HCT116 (cell line): ENCODE measurements around the gene HOMER1. TPM values are rescaled to one million over a fixed set of nuclear protein-coding genes. Genes with fewer than 3 reads are reported as not detected.

Experiments
- ATAC-seq: fragments of 200-7000 bp; cut with Tn5 transposase; 2 replicates; pipeline ENCODE4 v1.9.1; 2020; ENCODE audit warnings: mild to moderate bottlenecking, moderate library complexity
- BruUV-seq: library from RNA; stranded (reverse); fragments of 400-500 nt; replicated peaks from 2 replicates; lab custom pipeline; 2021; lab: Mats Ljungman, UMichigan
- CTCF ChIA-PET: fragments of 300-600 bp; sonication (Branson Sonifier 250); formaldehyde crosslinking; loops from one replicate; lab custom pipeline; 2021; ENCODE audit warnings: antibody characterized with exemption; lab: Charles Lee
- POLR2A ChIA-PET: fragments of 300-600, 350-600 bp; sonication (Branson Sonifier 250); formaldehyde crosslinking; loops from one replicate; lab custom pipeline; 2021; ENCODE audit warnings: antibody characterized with exemption; lab: Charles Lee
- RAD21 ChIA-PET, 2 experiments: fragments of 300-600 bp; sonication (Branson Sonifier 250); formaldehyde crosslinking; loops; one replicate each; lab custom pipeline; 2023; ENCODE audit warnings: low total read pairs in 2 of 2; ENCODE audit not compliant: uncharacterized antibody in 2 of 2, unreplicated experiment in 2 of 2, low non-redundant PET in 1 of 2; lab: Charles Lee
- DNase-seq: peaks from one replicate; pipeline ENCODE4 v3.0.0-alpha.2; 2010; ENCODE audit warnings: low read depth, low spot score
- H2AFZ ChIP-seq: fragments of 200-600 bp; shearing (Covaris generic), sonication (generic); 2 replicates; pipeline ENCODE4 v1.6.1; 2017; ENCODE audit warnings: low read depth, mixed run types, mixed read lengths, antibody characterized with exemption, low read length; ENCODE audit not compliant: poor library complexity, severe bottlenecking
- H3K27ac ChIP-seq: 2 replicates; pipeline ENCODE4 v1.5.1; 2012; ENCODE audit warnings: low read depth, low read length
- H3K27me3 ChIP-seq: fragments of 200-600 bp; sonication (generic); 2 replicates; pipeline ENCODE4 v1.6.1; 2016; ENCODE audit warnings: mixed run types, low read length, mixed read lengths; ENCODE audit not compliant: insufficient read depth
- H3K36me3 ChIP-seq, 2 experiments: fragments of 200-500 bp in 1 of 2; fragments of 200-600 bp in 1 of 2; sonication (Bioruptor generic) in 1 of 2; sonication (generic) in 1 of 2; 2 replicates each; pipeline versions ENCODE4 v1.5.1 to v1.6.1; 2014 to 2016; ENCODE audit warnings: low read length in 2 of 2, inconsistent platforms in 1 of 2, mixed read lengths in 1 of 2, mixed run types in 1 of 2; ENCODE audit not compliant: insufficient read depth in 2 of 2, control insufficient read depth in 1 of 2
- H3K4me1 ChIP-seq, 2 experiments: fragments of 200-600 bp in 1 of 2; sonication (generic) in 1 of 2; 2 replicates each; pipeline versions ENCODE4 v1.5.1 to v1.6.1; 2012 to 2017; ENCODE audit warnings: low read length in 2 of 2, inconsistent platforms in 1 of 2, mild to moderate bottlenecking in 1 of 2, mixed read lengths in 1 of 2, mixed run types in 1 of 2, moderate library complexity in 1 of 2; ENCODE audit not compliant: insufficient read depth in 2 of 2, control insufficient read depth in 1 of 2
- H3K4me2 ChIP-seq: fragments of 200-600 bp; sonication (generic); 2 replicates; pipeline ENCODE4 v1.6.1; 2017; ENCODE audit warnings: mixed run types, low read length, mixed read lengths
- H3K4me3 ChIP-seq, 2 experiments: fragments of 200-600 bp in 1 of 2; sonication (generic) in 1 of 2; replicated peaks in 1 of 2; 2 replicates each; pipeline ENCODE4 v1.5.1; 2011 to 2016; ENCODE audit warnings: low read length in 2 of 2, control low read depth in 1 of 2, low read depth in 1 of 2, mild to moderate bottlenecking in 1 of 2, mixed read lengths in 1 of 2, mixed run types in 1 of 2
- H3K79me2 ChIP-seq: fragments of 200-600 bp; sonication (generic); 2 replicates; pipeline ENCODE4 v1.6.1; 2017; ENCODE audit warnings: mild to moderate bottlenecking, mixed run types, low read length, moderate library complexity, mixed read lengths; ENCODE audit not compliant: insufficient read depth
- H3K9ac ChIP-seq: fragments of 200-600 bp; sonication (generic); 2 replicates; pipeline ENCODE4 v1.6.1; 2016; ENCODE audit warnings: low read length, mixed read lengths
- H3K9me2 ChIP-seq: fragments of 200-600 bp; sonication (generic), shearing (Covaris generic); 2 replicates; pipeline ENCODE4 v1.6.1; 2017; ENCODE audit warnings: mixed run types, mild to moderate bottlenecking, moderate library complexity; ENCODE audit not compliant: insufficient read depth
- H3K9me3 ChIP-seq, 2 experiments: fragments of 200-500 bp in 1 of 2; fragments of 200-600 bp in 1 of 2; sonication (Bioruptor generic) in 1 of 2; sonication (generic) in 1 of 2; 2 replicates each; pipeline ENCODE4 v1.6.1; 2014 to 2017; ENCODE audit warnings: low read length in 2 of 2, mixed read lengths in 2 of 2, inconsistent platforms in 1 of 2, low read depth in 1 of 2, mild to moderate bottlenecking in 1 of 2, mixed run types in 1 of 2, moderate library complexity in 1 of 2; ENCODE audit not compliant: control insufficient read depth in 1 of 2, insufficient read depth in 1 of 2
- H4K20me1 ChIP-seq: fragments of 200-600 bp; sonication (generic), shearing (Covaris generic); 2 replicates; pipeline ENCODE4 v1.6.1; 2017; ENCODE audit warnings: mixed run types, mild to moderate bottlenecking, moderate library complexity; ENCODE audit not compliant: insufficient read depth
- ATF3 ChIP-seq: IDR thresholded peaks from 2 replicates; pipeline ENCODE4 v1.6.1; 2012
- CBX3 ChIP-seq: IDR thresholded peaks from 2 replicates; pipeline ENCODE4 v1.6.1; 2012; ENCODE audit warnings: low read depth
- CEBPB ChIP-seq: IDR thresholded peaks from 2 replicates; pipeline ENCODE4 v1.6.1; 2012; ENCODE audit warnings: low read depth
- EGR1 ChIP-seq: IDR thresholded peaks from 2 replicates; pipeline ENCODE4 v1.6.1; 2012; ENCODE audit warnings: low read depth
- ELF1 ChIP-seq: IDR thresholded peaks from 2 replicates; pipeline ENCODE4 v1.6.1; 2012; ENCODE audit warnings: low read depth, borderline replicate concordance
- EZH2phosphoT487 ChIP-seq: fragments of 200-600 bp; IDR thresholded peaks from 2 replicates; pipeline ENCODE4 v1.6.1; 2018; ENCODE audit warnings: antibody characterized with exemption, borderline replicate concordance
- FOSL1 ChIP-seq: IDR thresholded peaks from 2 replicates; pipeline ENCODE4 v1.6.1; 2012; ENCODE audit warnings: low read depth
- JUND ChIP-seq: IDR thresholded peaks from 2 replicates; pipeline ENCODE4 v1.6.1; 2012
- POLR2A ChIP-seq: IDR thresholded peaks from 2 replicates; pipeline ENCODE4 v1.7.0; 2011; ENCODE audit warnings: borderline replicate concordance; ENCODE audit not compliant: insufficient read depth, insufficient read length; ENCODE audit errors: extremely low read depth
- POLR2AphosphoS5 ChIP-seq: IDR thresholded peaks from 2 replicates; pipeline ENCODE4 v1.6.1; 2011; ENCODE audit warnings: mild to moderate bottlenecking, low read depth, low read length, moderate library complexity
- RAD21 ChIP-seq: IDR thresholded peaks from 2 replicates; pipeline ENCODE4 v1.6.1; 2012; ENCODE audit warnings: low read depth, mild to moderate bottlenecking
- SP1 ChIP-seq: IDR thresholded peaks from 2 replicates; pipeline ENCODE4 v1.6.1; 2012; ENCODE audit warnings: low read depth
- SRF ChIP-seq: IDR thresholded peaks from 2 replicates; pipeline ENCODE4 v1.6.1; 2012; ENCODE audit warnings: low read depth
- TCF7L2 ChIP-seq: IDR thresholded peaks from 2 replicates; pipeline ENCODE4 v1.7.0; 2011; ENCODE audit warnings: borderline replicate concordance, inconsistent platforms; ENCODE audit not compliant: insufficient read depth, insufficient read length; ENCODE audit errors: extremely low read depth
- YY1 ChIP-seq: IDR thresholded peaks from 2 replicates; pipeline ENCODE4 v1.6.1; 2011; ENCODE audit warnings: low read length, low read depth, moderate library complexity, mild to moderate bottlenecking; ENCODE audit not compliant: insufficient replicate concordance; ENCODE audit errors: extremely low read depth
- ZBTB33 ChIP-seq: IDR thresholded peaks from 2 replicates; pipeline ENCODE4 v1.6.1; 2011; ENCODE audit warnings: mild to moderate bottlenecking, low read length, moderate library complexity; ENCODE audit not compliant: insufficient replicate concordance; ENCODE audit errors: extremely low read depth
- ZNF274 ChIP-seq: fragments of 200-500 bp; sonication (Bioruptor generic); IDR thresholded peaks from 2 replicates; pipeline ENCODE4 v1.6.1; 2014; ENCODE audit warnings: mild to moderate bottlenecking, low read depth, low read length, inconsistent platforms
- intact Hi-C: fragments of 100-400 bp; cut with micrococcal nuclease; formaldehyde crosslinking; loops from 2 replicates; pipeline ENCODE4 v1.10.0; 2022
- total RNA-seq: library from RNA; stranded (reverse); gene quantifications from one replicate; pipeline ENCODE4 v1.2.1, GENCODE V29; 2021; ENCODE audit not compliant: unreplicated experiment
- TF ChIP-seq, protein P1 (sequence below): IDR thresholded peaks from 2 replicates; pipeline ENCODE4 v1.6.1; 2012
- TF ChIP-seq, protein P2 (sequence below): IDR thresholded peaks from 2 replicates; pipeline ENCODE4 v1.6.1; 2012; ENCODE audit warnings: low read depth
- TF ChIP-seq, protein P3 (sequence below), 3 experiments: fragments of 200-600 bp in 1 of 3; sonication (generic) in 1 of 3; IDR thresholded peaks in 2 of 3; conservative IDR thresholded peaks in 1 of 3; 2 replicates each; pipeline ENCODE4 v1.5.1; 2012 to 2017; ENCODE audit warnings: low read depth in 2 of 3, low read length in 2 of 3, antibody characterized with exemption in 1 of 3, borderline replicate concordance in 1 of 3, control low read depth in 1 of 3, mild to moderate bottlenecking in 1 of 3, mixed read lengths in 1 of 3, mixed run types in 1 of 3, moderate library complexity in 1 of 3; ENCODE audit not compliant: insufficient read depth in 1 of 3

Gene HOMER1
- total RNA-seq, 1 experiment from 2014 or later: 21.4 TPM

- intact Hi-C loops: loop anchor here (10.0 kb wide), 1 partner anchor 59 kb away; no protein-coding TSS in a partner anchor
Measured at GRCh38 chr5:79513308-79513703, 628 bp downstream of the HOMER1 start.

More at GRCh38 chr5:79513308-79513703, 628 bp downstream of the HOMER1 start:
- peak overlapping the region; percentile 69 for H3K9ac ChIP-seq
- TF ChIP-seq, protein P1, sequence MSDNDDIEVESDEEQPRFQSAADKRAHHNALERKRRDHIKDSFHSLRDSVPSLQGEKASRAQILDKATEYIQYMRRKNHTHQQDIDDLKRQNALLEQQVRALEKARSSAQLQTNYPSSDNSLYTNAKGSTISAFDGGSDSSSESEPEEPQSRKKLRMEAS: no peak
- TF ChIP-seq ATF3: no peak
- no peak for TF ChIP-seq YY1
- TF ChIP-seq SP1: no peak
- no peak for TF ChIP-seq ELF1
- no peak for TF ChIP-seq POLR2AphosphoS5
- TF ChIP-seq, protein P2, sequence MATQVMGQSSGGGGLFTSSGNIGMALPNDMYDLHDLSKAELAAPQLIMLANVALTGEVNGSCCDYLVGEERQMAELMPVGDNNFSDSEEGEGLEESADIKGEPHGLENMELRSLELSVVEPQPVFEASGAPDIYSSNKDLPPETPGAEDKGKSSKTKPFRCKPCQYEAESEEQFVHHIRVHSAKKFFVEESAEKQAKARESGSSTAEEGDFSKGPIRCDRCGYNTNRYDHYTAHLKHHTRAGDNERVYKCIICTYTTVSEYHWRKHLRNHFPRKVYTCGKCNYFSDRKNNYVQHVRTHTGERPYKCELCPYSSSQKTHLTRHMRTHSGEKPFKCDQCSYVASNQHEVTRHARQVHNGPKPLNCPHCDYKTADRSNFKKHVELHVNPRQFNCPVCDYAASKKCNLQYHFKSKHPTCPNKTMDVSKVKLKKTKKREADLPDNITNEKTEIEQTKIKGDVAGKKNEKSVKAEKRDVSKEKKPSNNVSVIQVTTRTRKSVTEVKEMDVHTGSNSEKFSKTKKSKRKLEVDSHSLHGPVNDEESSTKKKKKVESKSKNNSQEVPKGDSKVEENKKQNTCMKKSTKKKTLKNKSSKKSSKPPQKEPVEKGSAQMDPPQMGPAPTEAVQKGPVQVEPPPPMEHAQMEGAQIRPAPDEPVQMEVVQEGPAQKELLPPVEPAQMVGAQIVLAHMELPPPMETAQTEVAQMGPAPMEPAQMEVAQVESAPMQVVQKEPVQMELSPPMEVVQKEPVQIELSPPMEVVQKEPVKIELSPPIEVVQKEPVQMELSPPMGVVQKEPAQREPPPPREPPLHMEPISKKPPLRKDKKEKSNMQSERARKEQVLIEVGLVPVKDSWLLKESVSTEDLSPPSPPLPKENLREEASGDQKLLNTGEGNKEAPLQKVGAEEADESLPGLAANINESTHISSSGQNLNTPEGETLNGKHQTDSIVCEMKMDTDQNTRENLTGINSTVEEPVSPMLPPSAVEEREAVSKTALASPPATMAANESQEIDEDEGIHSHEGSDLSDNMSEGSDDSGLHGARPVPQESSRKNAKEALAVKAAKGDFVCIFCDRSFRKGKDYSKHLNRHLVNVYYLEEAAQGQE: no peak
- TF ChIP-seq EZH2phosphoT487: no peak
- TF ChIP-seq ZBTB33: no peak
- TF ChIP-seq EGR1: no peak
- TF ChIP-seq, protein P3, sequence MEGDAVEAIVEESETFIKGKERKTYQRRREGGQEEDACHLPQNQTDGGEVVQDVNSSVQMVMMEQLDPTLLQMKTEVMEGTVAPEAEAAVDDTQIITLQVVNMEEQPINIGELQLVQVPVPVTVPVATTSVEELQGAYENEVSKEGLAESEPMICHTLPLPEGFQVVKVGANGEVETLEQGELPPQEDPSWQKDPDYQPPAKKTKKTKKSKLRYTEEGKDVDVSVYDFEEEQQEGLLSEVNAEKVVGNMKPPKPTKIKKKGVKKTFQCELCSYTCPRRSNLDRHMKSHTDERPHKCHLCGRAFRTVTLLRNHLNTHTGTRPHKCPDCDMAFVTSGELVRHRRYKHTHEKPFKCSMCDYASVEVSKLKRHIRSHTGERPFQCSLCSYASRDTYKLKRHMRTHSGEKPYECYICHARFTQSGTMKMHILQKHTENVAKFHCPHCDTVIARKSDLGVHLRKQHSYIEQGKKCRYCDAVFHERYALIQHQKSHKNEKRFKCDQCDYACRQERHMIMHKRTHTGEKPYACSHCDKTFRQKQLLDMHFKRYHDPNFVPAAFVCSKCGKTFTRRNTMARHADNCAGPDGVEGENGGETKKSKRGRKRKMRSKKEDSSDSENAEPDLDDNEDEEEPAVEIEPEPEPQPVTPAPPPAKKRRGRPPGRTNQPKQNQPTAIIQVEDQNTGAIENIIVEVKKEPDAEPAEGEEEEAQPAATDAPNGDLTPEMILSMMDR (IDR thresholded peaks at IDR 0.05 in 2 of 3, conservative IDR thresholded peaks at IDR 0.05 in 1 of 3; ENCODE audit: borderline replicate concordance in 1 of 3, insufficient read depth in 1 of 3, low read depth in 2 of 3, low read length in 2 of 3): no peak
- no peak for TF ChIP-seq TCF7L2
- no peak for TF ChIP-seq ZNF274
- TF ChIP-seq SRF: no peak
- no peak for TF ChIP-seq CEBPB
- TF ChIP-seq FOSL1: no peak
- TF ChIP-seq RAD21: no peak
- no peak for TF ChIP-seq JUND
- TF ChIP-seq CBX3: no peak
- TF ChIP-seq POLR2A: no peak
- RAD21 ChIA-PET: no interaction called here
- H3K9me3 ChIP-seq: no peaks in the 10 kb centered on the region
- peak overlapping the region; percentile 94 for H3K27ac ChIP-seq
- peaks cover 44% of the 10 kb centered on the region for H3K79me2 ChIP-seq
- H3K36me3 ChIP-seq: no peaks in the 10 kb centered on the region
- H3K4me3 ChIP-seq: peak overlapping the region; percentile 53 to 69
- no peaks in the 10 kb centered on the region for H3K27me3 ChIP-seq
- peak overlapping the region; percentile 86 for H3K4me2 ChIP-seq
- peak; percentile 16 for ATAC-seq
- no peak overlapping the region for H2AFZ ChIP-seq
- CTCF ChIA-PET: interaction anchor here (1.0 kb wide), 1 partner anchor 380 kb away, joined by 4 read pairs; no protein-coding TSS in a partner anchor
- H3K9me2 ChIP-seq: no peaks in the 10 kb centered on the region
- POLR2A ChIA-PET: interaction anchor here (0.7 kb wide), 1 partner anchor 93 kb away, joined by 3 read pairs; no protein-coding TSS in a partner anchor
- no peaks in the 10 kb centered on the region for H4K20me1 ChIP-seq
- no peak for DNase-seq
- BruUV-seq: no TSS peak
- H3K4me1 ChIP-seq: peaks cover 12 to 25% of the 10 kb centered on the region in 2 experiments
